CMK (cell line): ENCODE measurements around the gene ASMTL.
"Not testable (repeated sequence)": the region's sequence is repeated elsewhere in the genome, so short reads cannot be mapped to it uniquely, and the experiment has no call there.

Experiments used
- DNase-seq: peaks from one replicate; pipeline ENCODE4 v3.0.0-alpha.2; 2010; ENCODE audit warnings: low read depth

ASMTL gene, protein sequence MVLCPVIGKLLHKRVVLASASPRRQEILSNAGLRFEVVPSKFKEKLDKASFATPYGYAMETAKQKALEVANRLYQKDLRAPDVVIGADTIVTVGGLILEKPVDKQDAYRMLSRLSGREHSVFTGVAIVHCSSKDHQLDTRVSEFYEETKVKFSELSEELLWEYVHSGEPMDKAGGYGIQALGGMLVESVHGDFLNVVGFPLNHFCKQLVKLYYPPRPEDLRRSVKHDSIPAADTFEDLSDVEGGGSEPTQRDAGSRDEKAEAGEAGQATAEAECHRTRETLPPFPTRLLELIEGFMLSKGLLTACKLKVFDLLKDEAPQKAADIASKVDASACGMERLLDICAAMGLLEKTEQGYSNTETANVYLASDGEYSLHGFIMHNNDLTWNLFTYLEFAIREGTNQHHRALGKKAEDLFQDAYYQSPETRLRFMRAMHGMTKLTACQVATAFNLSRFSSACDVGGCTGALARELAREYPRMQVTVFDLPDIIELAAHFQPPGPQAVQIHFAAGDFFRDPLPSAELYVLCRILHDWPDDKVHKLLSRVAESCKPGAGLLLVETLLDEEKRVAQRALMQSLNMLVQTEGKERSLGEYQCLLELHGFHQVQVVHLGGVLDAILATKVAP

DNA sequence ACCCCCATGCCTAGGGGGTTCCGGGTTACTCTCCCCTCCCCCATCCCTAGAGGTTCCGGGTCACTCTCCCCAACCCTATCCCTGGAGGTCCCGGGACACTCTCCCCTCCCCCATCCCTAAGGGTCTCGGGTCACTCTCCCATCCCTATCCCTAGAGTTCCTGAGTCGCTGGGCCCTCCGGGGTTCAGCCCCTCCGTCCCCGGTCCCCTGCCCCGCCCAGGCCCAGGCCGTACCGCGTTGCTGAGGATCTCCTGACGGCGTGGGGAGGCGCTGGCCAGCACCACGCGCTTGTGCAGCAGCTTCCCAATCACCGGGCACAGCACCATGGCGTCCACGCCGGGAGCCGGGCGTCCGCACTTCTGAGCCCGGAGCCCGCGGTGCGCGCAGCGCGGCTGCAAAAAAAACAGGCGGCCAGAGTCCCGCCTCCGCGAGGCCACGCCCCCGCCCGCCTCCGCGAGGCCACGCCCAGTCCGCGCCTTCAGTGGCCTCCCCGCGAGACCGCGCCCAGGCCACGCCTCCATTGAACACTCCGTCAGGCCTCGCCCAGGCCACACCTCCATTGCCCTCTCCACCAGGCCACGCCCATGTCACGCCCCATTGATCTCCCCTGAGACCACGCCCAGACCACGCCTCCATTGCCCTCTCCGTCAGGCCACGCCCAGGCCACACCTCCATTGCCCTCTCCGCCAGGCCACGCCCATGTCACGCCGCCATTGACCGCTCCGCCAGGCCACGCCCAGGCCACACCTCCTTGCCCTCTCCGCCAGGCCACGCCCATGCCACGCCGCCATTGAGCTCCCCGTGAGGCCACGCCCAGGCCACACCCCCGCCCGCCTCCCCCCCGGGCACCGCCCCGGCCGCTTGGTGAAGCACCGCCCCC lies at the start of gene ASMTL:
Gene ASMTL (minus strand): TSS at position 394 of the 879 bp plus-strand sequence. CDS start 69 bp downstream, at position 325.
- DNase-seq: peak; percentile 97

DNA sequence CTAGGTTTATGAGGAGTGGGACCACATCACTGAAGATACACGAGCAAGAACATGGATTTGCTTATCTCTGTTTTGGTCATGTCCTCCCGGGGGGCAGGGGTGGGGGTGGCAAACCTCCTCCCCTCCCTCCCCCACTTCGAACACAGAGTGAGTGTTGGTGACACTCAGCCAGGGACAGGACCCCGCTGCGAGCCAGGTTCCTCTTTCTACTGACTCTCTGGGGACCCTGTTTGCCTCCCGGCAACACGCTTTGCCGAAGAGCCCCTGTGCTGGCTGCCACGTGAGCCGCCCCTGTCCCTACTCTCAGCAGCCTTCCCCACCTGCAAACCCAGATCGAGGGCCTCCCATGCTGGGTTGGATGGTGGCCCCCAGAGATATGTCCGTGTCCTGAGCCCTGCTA lies 49.5 kb upstream of the ASMTL start:
- DNase-seq: no peak

DNA sequence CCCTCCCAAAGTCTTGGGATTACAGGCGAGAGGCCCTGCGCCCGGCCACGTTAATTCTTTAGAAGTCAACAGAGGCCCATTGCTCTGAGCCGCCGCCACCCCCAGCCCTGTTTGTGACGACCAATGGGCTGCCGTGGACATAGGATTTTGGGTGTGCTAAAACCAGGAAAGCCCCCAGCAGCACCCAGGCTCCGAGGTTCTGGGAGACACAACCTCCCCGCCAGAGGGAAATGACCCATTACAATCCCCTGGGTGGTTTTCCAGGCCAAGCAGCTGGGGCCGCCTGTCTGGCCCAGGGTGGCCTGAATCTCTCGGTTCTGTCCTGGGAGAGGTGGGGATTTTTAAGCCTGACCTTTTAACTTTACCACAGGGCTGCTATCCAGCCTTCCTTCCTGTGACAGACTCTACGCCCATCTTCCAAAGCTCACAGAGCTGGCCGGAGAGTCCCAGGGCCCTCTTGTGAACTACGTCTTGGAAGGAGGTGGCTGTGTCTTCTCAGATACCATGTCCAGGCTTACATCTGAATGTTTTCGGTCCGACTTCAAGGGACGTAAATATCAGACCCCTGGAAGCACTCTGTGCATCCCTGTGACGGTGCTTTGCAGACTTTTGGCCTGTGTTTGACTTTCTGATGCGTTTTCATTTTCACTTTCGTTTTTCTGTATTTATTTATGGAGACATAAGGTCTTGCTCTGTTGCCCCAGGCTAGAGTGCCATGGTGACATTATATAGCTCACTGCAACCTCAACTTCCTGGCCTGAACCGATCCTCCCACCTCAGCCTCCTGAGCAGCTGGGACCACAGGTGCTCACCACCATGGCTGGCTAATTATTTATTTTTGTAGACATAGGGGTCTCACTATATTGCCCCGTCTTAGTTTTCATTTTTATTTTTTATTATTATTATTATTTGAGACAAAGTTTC lies 48.3 kb upstream of the ASMTL start:
- DNase-seq: no peak

DNA sequence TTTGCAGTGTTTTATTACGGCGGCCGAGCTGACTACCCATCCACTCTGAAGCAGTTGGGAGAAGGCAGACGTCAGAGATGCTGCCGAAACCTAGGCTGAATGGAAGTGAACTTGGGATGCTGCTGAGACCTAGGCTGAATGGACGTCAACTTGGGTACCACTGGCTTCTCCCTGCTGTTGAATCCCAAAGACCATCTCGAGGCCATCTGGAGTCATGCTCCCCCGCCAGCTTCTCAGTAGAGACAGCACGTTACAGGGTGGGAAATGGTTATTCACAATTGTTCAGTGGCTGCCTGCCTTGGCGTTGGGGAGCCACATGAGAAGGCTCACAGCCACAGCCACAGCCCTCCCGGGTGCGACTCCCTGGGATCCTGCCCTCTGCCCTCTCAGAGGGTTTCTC lies 43.4 kb upstream of the ASMTL start:
- DNase-seq: no peak

DNA sequence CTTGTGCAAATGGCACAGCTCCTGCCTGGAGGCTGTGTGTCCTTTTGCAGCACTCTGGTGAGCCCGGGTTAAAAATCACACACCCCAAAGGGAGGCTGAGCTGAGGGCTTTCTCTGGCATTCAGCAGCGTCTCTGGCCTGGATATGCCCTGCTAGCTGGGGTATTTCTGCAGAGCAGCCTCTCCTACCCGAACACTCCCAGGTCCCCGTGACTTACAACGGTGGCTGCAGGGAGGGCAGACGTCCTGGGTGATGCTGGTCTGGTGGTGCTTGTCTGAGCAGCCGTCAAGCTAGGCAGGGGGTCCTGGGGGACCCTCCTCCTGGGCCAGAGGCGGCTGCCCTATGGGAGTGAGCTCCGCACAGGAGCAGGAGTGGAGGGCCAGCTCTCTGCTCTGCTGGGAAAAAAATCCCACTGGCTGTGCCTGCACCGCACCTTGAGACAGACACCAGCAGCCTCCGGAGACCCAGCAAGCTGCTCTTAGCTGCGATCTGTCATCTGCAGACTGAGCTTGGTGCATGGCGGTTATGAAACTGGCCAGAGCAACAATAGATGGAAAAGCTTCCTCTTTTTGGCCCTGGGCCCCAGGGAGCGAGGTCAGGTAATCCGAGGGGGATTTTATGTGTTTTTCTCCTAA lies 41.3 kb upstream of the ASMTL start:
- DNase-seq: no peak

DNA sequence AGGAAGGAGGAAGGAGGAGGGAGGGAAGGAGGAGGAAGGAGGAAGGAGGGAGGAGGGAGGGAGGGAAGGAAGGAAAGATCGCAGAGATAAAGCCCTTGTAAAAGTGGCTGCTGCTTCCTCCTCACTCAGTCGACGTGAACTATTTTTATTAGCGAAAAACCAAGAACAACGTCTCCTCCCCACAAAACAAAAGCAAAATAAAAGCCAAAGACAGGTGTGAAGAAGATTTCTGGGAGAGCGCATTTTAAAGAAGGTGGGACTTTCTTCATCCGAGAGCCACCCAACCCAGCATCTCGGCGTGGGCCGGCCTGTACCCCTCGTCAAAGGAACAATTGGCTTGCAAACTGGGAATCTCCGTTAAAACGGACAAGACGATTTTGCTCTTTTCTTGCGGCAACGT lies 40.7 kb upstream of the ASMTL start:
- DNase-seq: no peak

DNA sequence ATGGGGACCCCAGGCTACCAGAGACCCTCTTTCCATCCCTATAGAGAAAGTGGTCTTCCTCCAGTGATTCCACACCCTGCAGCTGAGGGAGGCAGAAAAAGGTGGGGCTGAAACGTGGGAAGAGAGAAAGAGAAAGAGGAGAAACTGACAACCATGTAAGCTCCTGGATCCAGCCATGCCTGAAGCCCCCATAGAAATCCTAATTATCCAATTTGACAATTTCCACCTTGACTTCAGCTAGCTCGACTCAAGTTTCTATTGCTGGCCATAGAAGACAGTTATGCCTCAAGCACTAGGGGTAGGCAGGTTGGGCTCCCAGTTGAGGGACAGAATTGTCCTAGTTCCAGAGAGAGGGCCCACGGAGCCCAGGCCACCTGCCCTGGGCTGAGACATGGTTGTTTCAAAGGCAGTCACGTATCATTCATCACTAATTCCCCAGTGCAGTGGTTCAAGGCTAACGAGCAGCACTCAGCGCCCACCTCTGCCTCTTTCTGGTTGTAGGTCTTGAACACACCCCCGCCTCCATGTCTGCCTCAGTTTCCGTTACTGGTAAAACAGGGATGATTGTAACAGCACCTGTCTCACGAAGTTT lies 39.8 kb upstream of the ASMTL start:
- DNase-seq: no peak

DNA sequence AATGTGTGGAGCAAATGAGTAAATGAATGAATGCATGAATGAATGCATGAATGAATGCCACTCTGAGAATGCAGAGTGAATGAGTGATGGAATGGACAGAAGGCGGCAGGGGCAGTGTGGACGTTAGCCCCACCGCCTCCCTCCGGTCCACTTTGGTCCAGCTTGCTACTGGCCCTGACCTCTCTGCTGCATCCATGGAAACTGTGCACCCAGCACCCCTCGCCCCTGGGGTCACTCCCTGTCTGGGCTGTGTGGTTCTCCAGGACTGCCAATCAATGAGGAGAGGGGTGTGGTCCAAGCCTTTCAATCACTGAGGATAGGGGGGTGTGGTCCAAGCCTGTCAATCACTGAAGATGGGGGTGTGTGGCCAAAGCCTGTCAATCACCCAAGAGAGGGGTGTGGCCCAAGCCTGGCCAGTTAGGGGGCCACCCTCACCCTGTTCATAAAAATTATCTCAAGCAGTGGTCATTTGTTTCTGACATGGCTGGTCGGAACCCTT lies 39.2 kb upstream of the ASMTL start:
- no peak for DNase-seq

DNA sequence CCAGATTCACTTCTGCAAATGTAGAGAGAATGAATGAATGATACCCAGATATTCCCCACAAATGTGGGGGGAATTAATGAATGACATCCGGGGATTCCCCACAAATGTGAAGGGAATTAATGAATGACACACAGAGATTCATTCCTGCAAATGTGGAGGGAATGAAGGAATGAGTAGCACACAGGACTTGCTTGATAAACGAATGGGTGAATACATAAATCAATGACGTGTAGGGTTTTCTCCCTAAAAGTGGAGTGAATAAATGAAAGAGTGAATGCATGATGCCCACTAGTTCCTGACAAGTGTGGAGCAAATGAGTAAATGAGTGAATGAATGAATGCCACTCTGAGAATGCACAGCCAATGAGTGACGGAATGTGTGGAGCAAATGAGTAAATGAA lies 38.5 kb upstream of the ASMTL start:
- not testable (repeated sequence) for DNase-seq

DNA sequence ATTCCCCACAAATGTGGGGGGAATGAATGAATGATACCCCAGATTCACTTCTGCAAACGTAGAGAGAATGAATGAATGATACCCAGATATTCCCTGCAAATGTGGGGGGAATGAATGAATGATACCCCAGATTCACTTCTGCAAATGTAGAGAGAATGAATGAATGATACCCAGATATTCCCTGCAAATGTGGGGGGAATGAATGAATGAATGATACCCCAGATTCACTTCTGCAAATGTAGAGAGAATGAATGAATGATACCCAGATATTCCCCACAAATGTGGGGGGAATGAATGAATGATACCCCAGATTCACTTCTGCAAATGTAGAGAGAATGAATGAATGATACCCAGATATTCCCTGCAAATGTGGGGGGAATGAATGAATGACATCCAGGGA lies 38.0 kb upstream of the ASMTL start:
- DNase-seq: not testable (repeated sequence)

DNA sequence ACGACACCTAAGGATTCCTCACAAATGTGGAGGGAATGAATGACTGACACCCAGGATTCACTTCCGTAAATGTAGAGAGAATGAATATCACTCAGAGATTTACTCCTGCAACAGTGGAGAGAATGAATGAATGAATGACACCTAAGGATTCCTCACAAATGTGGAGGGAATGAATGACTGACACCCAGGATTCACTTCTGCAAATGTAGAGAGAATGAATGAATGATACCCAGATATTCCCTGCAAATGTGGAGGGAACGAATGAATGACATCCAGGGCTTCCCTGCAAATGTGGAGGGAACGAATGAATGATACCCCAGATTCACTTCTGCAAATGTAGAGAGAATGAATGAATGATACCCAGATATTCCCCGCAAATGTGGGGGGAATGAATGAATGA lies 36.6 kb upstream of the ASMTL start:
- not testable (repeated sequence) for DNase-seq

DNA sequence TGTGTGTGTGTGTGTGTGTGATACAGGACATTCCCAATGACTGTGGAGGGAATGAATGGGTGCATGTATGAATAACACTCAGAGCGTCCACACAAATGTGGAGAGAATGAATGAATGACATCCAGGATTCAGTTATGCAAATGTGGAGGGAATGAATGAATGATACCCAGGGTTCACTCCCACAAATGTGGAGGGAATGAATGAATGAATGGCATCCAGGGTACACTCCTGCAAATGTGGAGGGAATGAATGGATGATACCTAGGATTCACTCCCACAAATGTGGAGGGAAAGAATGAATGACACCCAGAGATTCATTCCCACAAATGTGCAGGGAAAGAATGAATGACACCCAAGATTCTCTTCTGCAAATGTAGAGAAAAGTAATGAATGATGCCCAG lies 36.0 kb upstream of the ASMTL start:
- no peak for DNase-seq

DNA sequence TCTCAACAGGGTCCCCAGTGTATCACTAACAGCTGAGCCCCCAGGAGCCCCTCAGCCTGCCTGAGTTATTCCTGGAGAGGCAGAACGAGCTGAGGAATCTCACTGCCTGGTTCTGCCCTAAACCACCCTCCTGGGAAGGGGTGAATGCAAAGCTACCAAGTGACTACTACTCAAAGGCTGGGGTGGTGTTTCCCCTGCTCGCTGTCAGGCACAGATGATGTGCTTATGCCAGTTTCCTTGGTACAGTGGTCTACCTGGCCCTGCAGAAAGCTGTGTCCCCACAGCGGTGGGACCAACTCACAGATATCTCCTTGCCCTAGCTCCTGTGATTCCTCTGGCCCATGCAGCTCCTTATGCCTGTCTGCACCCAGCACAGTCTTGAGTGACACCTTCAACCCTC lies 35.4 kb upstream of the ASMTL start:
- DNase-seq: no peak

DNA sequence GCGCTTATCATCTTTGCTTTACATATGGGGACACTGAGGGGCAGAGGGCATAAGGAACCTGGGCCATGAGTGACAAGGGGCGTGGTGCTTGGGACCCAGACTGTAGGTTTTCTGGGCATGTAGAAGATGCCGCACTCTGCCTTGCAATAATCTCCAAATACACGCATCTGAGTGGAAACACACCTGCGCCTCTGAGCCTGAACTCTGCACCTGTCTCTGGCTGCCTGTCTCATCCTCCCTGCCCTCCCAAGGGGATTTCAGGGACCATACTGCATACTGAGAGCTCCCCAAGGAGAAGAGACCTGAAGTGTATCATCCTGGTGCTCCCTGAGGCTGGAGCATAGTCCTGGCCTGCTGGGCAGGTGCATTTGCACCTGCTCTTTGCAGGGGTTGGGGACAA lies 34.7 kb upstream of the ASMTL start:
- no peak for DNase-seq

DNA sequence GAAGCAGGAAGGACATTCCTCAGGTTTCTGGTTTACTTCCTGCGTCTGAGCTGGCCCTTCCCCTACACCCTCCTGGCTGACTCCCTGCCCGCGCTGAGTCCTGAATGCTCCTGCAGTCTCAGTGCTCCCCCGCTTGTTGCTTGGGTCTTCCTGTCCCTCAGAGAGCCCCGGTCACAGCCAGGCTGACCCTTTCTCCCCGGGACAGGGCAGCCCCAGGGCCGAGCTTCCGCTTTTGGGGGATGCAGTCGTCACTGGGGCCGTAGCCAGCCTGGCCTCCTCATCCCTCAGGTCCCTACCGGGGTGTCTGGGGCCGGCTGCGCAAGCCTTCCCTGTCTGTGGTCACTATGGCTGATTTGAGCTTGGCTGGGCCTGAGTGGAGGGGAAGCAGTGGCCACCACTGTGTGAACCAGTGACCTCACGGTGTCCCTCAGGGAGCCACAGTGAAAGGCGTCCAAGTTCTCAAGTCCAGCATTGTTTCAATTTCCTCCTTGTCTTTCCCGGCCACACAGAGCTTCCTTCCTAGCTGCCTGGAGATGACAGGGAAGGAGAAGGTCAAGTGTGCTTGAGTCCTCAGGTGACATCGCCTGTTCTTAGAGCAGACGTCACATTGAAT lies 34.1 kb upstream of the ASMTL start:
- no peak for DNase-seq

DNA sequence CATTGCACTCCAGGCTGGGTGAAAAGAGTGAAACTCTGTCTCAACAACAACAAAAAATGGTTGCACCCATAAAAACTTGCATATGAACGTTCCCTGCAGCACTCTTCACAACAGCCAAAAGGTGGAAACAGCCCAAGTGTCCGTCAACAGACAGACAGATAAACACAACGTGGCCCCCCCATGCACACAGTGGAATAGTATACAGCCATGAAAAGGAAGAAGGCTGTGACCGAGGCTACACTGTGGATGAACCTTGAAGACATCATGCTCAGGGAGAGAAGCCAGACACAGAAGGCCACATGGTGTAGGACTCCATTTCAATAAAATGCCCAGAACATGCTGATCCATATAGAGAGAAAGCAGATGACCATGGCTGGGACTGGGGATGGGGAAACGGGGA lies 33.5 kb upstream of the ASMTL start:
- no peak for DNase-seq

DNA sequence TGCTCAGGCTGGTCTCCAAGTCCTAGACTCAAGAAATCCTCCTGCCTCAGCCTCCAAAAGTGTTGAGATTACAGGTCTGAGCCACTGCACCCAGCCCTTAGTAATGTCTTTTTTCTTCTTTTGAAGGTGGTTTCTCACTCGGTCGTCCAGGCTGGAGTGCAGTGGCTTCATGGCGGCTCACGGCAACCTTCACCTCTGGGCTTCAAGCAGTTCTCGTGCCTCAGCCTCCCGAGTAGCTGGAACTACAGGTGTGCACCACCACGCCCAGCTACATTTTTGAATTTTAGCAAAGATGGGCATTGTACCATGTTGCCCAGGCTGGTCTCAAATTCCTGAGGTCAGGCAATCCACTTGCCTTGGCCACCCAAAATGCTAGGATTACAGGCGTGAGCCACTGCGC lies 32.3 kb upstream of the ASMTL start:
- no peak for DNase-seq

DNA sequence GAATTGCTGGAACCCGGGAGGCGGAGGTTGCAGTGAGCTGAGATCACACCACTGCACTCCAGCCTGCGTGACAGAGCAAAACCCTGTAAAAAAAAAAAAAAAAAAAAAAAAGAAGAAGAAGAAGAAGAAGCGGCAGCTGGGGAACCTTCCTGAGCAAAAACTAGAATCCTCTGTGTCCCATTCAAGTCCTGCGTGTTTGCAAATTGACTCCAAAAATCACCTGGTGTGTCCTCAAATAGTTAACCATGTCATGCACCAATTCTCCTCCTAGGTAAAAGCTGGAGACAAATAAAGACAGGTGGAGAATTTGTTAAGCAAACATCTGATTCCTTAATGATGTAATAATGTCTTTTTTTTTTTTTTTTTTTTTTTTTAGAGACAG lies 31.9 kb upstream of the ASMTL start:
- no peak for DNase-seq

DNA sequence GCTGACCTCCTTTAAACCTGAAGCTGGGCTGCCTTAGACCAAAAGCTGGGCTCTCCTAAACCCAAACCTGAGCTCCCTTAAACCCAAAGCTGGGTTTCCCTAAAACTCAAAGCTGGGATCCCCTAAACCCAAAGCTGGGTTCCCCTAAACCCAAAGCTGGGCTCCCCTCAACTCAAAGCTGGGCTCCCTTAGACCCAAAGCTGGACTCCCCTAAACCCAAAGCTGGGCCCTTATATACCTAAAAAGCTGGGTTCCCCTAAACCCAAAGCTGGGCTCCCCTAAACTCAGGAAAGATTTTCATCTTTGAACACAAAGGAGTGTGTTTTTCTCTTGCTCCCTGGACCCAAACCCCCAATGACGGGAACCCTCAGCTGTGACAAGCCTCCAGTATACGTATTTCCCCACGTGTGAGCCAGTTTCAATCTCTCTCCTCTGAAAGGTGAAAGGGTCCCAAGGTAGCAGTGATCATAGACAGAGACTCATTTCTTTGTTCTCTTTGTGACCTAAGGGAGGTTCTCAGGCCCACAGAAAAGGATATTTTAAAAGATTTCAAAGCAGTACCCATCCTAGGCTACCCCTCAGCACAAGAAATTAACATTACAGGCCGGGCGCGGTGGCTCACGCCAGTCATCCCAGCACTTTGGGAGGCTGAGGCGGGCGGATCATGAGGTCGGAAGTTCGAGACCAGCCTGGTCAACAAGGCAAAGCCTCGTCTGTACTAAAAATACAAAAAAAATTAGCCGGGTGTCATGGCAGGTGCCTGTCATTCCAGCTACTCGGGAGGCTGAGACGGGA lies 31.3 kb upstream of the ASMTL start:
- no peak for DNase-seq
